ENCODE data around the gene CABLES2. TPM values are rescaled to one million over a fixed set of nuclear protein-coding genes. Genes with fewer than 3 reads are reported as not detected.
A peak's percentile ranks its signal among the peaks of the same experiment; 100 is the strongest.

CABLES2 gene
- total and polyA plus RNA-seq, 9 of the 15 experiments (the other 6 are each of a cell fraction or from before 2014, with no cell fraction given) = 0.46 to 4.2 (median 1.6) TPM

DNA sequence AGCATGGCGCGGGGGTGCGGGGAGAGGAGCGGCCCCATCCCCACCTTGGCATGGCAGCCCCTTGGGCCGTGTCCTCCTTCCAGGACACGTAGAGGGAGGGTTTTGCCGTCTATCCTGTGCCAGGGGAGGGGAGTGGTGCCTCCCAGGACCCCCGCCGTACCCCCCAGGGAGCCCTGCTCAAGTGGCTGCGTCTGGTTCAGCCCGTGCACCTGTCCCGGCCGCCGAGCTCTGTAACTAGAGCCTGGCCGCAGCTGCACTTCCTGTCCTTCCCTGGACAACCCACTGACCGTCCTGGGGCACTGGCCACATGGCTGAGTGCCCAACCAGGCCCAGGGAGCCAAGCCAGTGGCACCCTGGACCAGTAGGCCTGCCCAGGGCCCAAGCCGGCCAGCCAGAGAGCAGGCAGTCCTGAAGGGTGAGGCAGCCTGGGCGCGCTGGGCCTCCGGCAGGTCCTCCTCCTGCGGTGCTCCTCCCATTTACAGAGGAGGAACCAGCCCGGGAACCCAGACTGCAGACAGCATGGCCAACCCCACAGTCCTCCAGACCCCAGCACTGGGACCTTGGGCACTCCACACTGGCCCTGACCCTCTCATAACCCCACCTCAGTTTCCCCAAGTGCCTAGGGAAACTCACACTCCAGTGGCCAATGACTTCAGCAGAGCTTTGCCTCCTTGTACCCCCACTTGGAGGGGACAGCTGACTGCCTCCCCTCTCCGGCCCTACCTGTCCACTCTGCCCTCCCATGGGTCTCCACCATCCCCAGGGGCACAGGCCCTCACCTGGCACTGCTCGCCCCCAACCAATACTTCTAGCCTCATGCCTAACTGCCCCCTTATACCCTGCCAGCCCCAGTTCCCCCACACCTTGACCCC is 48.7 kb downstream of the CABLES2 start (continued):
- TF ChIP-seq RBBP5 (IDR thresholded peaks at IDR 0.05; ENCODE audit: borderline replicate concordance, insufficient read depth, low read length, poor library complexity, severe bottlenecking) = peak; percentile 20
- peak; percentile 51 for TF ChIP-seq HMGN3 (IDR thresholded peaks at IDR 0.05; ENCODE audit: borderline replicate concordance, extremely low read depth, insufficient read length, low read depth, low read length)
- TF ChIP-seq HNRNPL (IDR thresholded peaks at IDR 0.05; ENCODE audit: low read depth, low read length) = 0 out of 2 replicates have a peak, but pooled peaks have one; percentile 21
- no peak for TF ChIP-seq ESRRB (CRISPR knock-in tag; IDR thresholded peaks at IDR 0.05; ENCODE audit: borderline replicate concordance)
- peak; percentile 99 for TF ChIP-seq ZNF263 (CRISPR knock-in tag; IDR thresholded peaks at IDR 0.05; ENCODE audit: borderline replicate concordance)
- TF ChIP-seq, protein P1, sequence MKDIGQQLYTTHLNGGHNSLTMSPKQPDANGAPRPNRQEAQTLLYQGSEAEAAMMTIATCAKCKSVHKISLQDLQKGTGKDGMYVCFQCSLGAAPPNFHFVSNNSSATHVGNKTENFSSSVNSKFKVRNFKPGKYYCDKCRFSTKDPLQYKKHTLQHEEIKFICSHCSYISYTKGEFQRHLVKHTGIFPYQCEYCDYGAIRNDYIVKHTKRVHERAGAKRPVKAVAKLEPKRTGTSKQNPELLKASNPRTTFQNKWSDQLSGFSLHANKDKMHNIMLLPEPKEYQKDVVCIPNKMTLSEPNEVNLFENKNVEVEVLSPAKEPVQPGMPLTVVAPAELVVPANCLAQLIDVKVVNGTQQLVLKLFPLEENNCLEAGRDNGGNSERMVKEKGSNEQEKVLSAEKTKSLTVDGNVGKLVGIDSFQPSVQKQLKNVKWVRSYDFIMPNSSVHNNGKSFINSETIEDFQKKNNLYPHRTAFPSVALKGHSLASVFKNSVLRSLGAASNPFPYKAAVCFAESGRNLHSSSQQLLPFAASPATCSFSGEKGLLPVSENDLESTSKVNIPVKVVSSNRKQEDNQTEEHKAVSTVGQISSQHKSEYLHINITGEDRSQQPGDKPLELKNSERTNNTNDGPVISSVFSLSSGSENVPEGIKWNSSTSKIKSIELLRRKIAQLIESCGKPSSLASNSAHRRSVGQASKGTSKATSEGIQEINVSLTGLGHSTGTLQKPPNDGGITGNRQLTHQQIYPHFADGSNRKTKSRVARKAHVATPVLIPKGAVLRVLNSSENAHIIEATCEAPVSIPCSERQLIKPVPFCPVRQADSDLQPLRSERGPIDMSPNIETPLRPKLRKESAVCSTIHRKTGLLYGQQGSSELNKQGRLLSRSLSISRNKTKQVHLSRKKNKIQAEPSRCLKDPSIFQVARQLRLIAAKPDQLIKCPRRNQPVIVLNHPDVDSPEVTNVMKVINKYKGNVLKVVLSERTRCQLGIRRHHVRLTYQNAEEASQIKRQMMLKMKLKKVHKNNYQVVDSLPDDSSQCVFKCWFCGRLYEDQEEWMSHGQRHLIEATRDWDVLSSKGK (CRISPR knock-in tag; IDR thresholded peaks at IDR 0.05) = no peak
- TF ChIP-seq DNMT1 (IDR thresholded peaks at IDR 0.05) = no peak
- TF ChIP-seq, protein P2, sequence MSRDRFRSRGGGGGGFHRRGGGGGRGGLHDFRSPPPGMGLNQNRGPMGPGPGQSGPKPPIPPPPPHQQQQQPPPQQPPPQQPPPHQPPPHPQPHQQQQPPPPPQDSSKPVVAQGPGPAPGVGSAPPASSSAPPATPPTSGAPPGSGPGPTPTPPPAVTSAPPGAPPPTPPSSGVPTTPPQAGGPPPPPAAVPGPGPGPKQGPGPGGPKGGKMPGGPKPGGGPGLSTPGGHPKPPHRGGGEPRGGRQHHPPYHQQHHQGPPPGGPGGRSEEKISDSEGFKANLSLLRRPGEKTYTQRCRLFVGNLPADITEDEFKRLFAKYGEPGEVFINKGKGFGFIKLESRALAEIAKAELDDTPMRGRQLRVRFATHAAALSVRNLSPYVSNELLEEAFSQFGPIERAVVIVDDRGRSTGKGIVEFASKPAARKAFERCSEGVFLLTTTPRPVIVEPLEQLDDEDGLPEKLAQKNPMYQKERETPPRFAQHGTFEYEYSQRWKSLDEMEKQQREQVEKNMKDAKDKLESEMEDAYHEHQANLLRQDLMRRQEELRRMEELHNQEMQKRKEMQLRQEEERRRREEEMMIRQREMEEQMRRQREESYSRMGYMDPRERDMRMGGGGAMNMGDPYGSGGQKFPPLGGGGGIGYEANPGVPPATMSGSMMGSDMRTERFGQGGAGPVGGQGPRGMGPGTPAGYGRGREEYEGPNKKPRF (IDR thresholded peaks at IDR 0.05; ENCODE audit: low read depth, low read length) = no peak
- TF ChIP-seq MIER1 (IDR thresholded peaks at IDR 0.05; ENCODE audit: low read depth) = 0 out of 2 replicates have a peak, but pooled peaks have one; percentile 30
- TF ChIP-seq FOS (IDR thresholded peaks at IDR 0.05; ENCODE audit: extremely low read depth, insufficient read length) = no peak
- TF ChIP-seq KAT7 (CRISPR knock-in tag; IDR thresholded peaks at IDR 0.05; ENCODE audit: borderline replicate concordance) = 0 out of 2 replicates have a peak, but pooled peaks have one; percentile 81
- TF ChIP-seq ESRRA (IDR thresholded peaks at IDR 0.05; ENCODE audit: borderline replicate concordance, low read depth) = no peak
- peak; percentile 26 for TF ChIP-seq SAP30 (IDR thresholded peaks at IDR 0.05; ENCODE audit: borderline replicate concordance, insufficient read depth, low read depth, low read length, poor library complexity, severe bottlenecking)
- 0 out of 2 replicates have a peak, but pooled peaks have one; percentile 39 for TF ChIP-seq GABPA (tag; conservative IDR thresholded peaks at IDR 0.05; ENCODE audit: low read depth)
- TF ChIP-seq, protein P3, sequence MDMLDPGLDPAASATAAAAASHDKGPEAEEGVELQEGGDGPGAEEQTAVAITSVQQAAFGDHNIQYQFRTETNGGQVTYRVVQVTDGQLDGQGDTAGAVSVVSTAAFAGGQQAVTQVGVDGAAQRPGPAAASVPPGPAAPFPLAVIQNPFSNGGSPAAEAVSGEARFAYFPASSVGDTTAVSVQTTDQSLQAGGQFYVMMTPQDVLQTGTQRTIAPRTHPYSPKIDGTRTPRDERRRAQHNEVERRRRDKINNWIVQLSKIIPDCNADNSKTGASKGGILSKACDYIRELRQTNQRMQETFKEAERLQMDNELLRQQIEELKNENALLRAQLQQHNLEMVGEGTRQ (CRISPR knock-in tag; IDR thresholded peaks at IDR 0.05) = no peak
- no peak for TF ChIP-seq NCOA4 (IDR thresholded peaks at IDR 0.05; ENCODE audit: partially characterized antibody)
- TF ChIP-seq ZNF766 (CRISPR knock-in tag; conservative IDR thresholded peaks at IDR 0.05) = 0 out of 2 replicates have a peak, but pooled peaks have one; percentile 54
- TF ChIP-seq RBFOX2 (IDR thresholded peaks at IDR 0.05; ENCODE audit: low read depth, low read length) = peak; percentile 34
- peak; percentile 6 for TF ChIP-seq ZNF146 (CRISPR knock-in tag; IDR thresholded peaks at IDR 0.05; ENCODE audit: unreplicated experiment)

Data from K562 (cell line).